MM.1S (cell line): ENCODE data around the gene NEDD4L.

Experiments
- CTCF ChIP-seq: fragments of 300-600 bp; sonication (generic); IDR thresholded peaks from 2 replicates; pipeline ENCODE4 v1.5.1; 2016; ENCODE audit warnings: antibody characterized with exemption, low read length, mixed read lengths
- EZH2 ChIP-seq: fragments of 300-600 bp; sonication (generic); optimal IDR thresholded peaks from 2 replicates; pipeline ENCODE3; 2017; ENCODE audit warnings: low read depth, mild to moderate bottlenecking, antibody characterized with exemption, low read length, mixed read lengths

- TF ChIP-seq CTCF: no peak
- TF ChIP-seq EZH2: no peak
Measured at GRCh38 chr18:58178511-58178910, 134.5 kb downstream of the NEDD4L start.
